Ecto neural progenitor cell (in vitro differentiated cells): ENCODE data around the gene PRKCH.

Experiments
- DNase-seq: peaks from one replicate; pipeline ENCODE4 v3.0.0-alpha.2; 2018; ENCODE audit warnings: low spot score

Gene PRKCH

DNA sequence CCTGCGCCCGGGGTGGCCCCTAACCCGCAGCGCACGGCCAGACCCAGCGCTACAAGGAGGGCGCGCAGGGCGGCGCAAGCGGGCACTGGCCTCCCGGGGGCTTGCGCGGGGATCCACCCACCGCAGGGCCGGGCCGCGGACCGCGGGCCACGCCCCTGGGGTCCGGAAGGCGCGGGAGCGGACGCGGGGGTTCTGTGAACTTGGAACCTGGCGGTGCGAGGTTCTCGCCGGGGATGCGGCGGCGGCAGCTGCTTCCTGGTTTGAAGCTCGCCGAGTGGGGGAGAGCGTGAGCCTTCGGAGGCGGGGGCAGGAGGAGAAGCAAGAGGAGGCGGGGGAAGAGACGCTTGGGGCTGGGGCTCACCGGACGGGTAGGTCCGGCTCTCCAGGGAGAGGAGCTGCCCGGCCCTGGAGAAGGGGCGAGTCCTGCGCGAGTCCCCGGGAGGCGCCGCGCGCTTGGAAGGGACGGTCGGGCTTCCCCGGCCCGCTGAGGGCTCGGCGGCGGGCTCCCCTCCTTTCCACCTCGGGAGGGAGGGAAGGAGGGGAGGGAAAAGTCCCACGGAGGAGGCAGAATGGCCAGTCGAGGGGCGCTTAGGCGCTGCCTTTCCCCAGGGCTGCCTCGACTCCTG, at the start of gene PRKCH:
PRKCH (plus strand) TSS at position 195 of the 626 bp plus-strand sequence. CDS start 523 bp downstream, outside the sequence.
- DNase-seq: peak; percentile 76

DNA sequence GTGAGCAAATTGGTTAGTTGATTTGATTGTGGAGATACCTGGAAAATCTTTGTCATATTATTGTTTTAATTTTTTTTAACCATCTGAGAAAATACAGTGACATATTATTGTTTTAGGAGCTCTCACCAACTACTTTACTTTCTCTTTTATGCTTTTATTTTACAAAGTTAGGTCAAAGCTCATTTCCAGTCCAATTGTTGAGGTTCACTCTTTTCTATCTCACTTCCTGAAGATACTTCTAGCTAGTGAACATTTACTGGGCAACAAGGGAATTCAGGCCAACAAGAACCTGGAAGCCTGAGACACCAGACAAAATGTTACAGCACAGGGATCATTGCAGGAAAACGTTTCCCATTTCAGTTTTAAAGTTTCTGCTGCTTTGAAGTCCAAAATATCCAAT, 44.1 kb upstream of the PRKCH start:
- no peak for DNase-seq

DNA sequence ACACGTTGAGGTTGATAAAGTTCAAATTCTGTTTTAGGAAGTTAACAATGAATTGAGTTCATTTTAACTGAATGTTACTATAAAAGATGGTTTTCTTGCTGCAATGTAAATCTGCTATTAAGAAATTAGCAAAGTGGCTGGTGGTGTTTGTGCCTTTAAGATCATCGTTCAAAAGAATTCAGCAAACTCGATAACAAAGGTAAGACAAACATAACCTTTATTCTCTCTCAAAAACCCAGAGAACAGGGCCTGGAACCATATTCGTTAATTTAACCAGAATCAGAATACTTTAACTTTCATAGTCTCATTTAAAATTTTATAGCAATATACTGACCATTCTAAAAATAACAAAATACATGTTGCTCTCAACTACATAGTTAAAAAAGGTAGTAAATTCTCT, 43.6 kb upstream of the PRKCH start:
- DNase-seq: no peak

- DNase-seq: no peak
Observed at GRCh38 chr14:61279082-61279481, 42.3 kb upstream of the PRKCH start.

DNA sequence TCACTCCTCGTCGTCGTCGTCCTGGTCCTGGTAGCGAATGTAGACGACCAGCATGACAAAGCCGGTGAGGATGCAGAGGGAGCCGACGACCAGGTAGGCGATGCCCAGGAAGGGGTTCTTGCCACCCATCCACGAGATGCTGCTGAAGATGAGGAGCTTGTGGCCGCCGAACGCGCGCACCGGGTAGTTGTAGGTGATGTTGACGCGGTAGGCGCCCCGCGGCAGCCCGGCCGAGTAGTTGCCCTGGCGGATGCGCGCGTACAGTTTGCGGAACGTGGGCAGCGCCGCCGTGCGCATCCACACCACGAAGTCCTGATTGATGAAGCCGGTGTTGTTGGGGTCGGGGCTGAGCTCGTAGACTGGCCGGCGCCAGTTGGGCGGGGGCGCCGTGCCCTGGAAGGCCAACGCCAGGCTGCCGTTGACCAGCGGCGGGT, 41.3 kb upstream of the PRKCH start:
- no peak for DNase-seq

- peak; percentile 74 for DNase-seq
Observed at GRCh38 chr14:61280526-61281185, 40.7 kb upstream of the PRKCH start.

- DNase-seq: peak; percentile 53
Observed at GRCh38 chr14:61281186-61281947, 40.0 kb upstream of the PRKCH start, which contains the start of gene TMEM30B. TSS of gene TMEM30B (minus strand) at chr14:61281338. CDS start at chr14:61281147, 191 bp downstream.

- no peak for DNase-seq
Observed at GRCh38 chr14:61281948-61282275, 39.5 kb upstream of the PRKCH start.

- no peak for DNase-seq
Observed at GRCh38 chr14:61282746-61283145, 38.6 kb upstream of the PRKCH start.

- no peak for DNase-seq
Observed at GRCh38 chr14:61284001-61284400, 37.4 kb upstream of the PRKCH start.

DNA sequence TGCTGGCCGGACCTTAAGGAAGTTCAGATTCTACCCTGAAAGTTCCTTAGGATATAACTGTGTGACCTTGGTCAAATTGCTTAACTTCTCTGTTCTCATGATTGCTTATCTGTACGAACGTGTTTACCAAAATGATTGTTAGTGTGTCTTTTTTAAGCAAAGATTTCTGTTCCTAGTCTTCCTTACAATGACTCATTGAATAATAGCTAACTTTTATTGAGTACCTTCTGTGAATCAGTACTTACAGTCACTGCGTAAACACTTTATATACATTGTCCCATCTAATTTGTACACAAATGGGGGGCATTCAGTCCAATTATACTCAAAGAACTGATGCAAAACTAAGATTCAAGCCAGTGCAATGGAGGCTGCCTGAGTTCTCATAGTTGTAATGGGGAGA, 36.0 kb upstream of the PRKCH start:
- no peak for DNase-seq

DNA sequence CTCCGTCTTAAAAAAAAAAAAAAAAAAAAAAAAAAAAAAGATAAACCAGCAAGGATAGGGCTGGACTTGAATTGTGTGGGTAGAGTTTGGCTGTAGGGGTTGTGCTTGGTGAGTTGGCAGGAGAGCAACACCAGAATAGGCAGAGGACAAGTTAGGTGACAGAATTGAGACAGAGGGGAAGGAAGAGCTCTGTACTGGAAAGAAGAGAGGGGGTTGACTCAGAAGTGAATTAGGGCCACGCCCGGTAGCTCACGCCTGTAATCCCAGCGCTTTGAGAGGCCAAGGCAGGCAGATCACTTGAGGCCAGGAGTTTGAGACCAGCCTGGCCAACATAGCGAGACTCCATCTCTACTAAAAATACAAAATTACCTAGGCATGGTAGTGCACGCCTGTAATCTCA, 34.2 kb upstream of the PRKCH start:
- DNase-seq: no peak

- DNase-seq: no peak
Observed at GRCh38 chr14:61288228-61288627, 33.2 kb upstream of the PRKCH start.

DNA sequence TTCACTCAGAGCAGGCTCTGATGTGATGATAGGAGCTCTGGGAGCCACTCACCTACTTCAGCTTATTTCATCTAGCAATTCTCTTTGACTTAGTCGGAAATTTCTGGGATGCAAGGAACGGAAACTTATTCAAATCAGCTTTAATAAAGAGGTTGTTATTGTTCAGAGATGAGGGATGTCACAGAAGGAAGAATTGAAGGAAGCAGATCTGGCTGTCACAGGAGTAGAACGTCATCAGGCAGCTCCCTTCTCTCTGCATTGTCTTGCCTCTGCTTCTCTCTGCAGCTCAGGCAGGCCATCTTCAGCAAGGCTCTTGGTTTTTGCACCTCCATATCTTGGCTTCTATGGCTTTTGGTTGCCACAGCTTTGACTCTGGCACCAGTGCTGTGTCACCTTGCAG, 32.7 kb upstream of the PRKCH start:
- no peak for DNase-seq

DNA sequence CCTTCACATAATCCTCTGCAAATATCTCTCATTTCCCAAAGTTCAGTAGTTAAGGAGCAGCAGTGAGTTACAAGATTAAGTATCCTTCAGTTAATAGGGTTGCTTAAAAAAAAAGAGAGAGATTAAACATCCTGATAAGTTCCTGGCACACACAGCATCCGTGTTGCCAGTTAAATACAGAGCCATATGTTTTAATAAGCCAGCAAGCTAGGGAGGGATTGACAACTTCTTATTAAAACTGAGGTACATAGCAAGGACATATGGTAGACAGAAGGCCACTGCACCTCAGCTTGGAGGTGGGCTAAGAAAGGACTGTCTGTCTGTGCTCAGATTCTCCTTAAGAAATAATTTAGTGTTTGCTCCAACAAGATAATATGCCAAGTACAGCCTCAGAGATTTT, 30.7 kb upstream of the PRKCH start:
- DNase-seq: no peak

DNA sequence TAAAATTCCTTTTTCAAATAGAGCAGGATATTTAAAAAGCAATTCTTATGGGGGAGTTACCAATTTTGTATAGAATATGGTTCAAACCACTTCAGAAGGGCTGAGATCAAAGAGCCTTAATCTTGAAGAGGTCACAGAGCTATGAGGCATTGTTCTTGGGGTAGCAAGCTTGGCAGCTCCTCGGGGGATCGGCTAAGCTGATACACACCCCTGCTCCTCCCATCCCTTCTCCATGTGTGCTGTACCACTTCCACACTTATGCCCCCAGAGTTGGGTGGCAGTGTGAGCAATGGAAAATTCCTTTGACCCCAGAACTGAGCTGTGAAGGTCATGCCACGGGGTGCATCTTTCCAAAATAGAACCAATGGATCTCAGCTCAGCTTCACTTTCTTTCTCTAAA, 25.2 kb upstream of the PRKCH start:
- DNase-seq: no peak

- DNase-seq: no peak
Observed at GRCh38 chr14:61296719-61297502, 24.5 kb upstream of the PRKCH start.

- DNase-seq: no peak
Observed at GRCh38 chr14:61297581-61297980, 23.8 kb upstream of the PRKCH start.

GRCh38 chr14:61298824-61299223, 22.6 kb upstream of the PRKCH start:
- no peak for DNase-seq

GRCh38 chr14:61300209-61300608, 21.2 kb upstream of the PRKCH start:
- no peak for DNase-seq

GRCh38 chr14:61300754-61301153, 20.6 kb upstream of the PRKCH start:
- no peak for DNase-seq

DNA sequence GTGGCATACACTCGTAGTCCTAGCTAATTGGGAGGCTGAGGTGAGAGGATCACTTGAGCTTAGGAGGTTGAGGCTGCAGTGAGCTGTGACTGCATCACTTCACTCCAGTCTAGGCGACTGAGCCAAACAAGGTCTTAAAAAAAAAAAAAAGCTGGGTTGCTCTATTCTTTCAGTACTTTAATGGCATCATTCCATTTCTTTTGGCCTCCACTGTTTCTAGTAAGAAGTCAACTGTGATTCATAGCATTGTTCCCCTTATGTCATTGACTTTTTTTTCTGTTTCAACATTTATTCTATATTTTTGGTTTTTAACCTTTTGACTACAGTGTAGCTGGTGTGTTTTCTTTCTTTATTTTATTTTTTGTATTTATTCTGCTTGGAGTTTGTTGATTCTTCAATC, 16.7 kb upstream of the PRKCH start:
- DNase-seq: no peak
